ENCODE results near the gene MAFB. TPM values are rescaled to one million over a fixed set of nuclear protein-coding genes. Genes with fewer than 3 reads are reported as not detected.
A peak's percentile ranks its signal among the peaks of the same experiment; 100 is the strongest.

The MAFB gene
- total RNA-seq, 1 donor from 2014 or later, result 12.9 TPM

GRCh38 chr20:40705413-40705812 is 16.4 kb upstream of the MAFB start:
- ATAC-seq (no peak), DNase-seq (no peak)
- intact Hi-C loops (cut with micrococcal nuclease), result no loop called here

DNA sequence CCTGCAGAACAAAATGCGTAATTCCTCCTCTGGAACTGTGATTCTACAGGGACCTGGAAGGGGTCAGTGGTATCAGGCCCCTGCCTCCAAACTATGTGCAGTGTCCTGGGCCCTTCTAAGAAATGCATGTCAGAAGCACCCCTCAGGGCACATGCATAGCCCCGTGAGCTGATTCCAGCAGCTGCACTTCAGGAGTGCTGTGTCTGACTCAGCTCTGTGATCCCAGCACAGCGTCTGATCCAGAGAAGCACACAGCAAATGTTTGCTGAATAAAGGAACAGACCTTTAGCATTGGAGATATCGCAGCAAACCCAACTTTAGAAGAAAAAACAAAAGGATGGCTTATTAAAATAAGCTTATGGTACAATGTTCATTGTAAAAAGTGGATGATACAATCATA is 15.8 kb upstream of the MAFB start:
- intact Hi-C loops (cut with micrococcal nuclease), result no loop called here
- ATAC-seq, result no peak
- DNase-seq, result no peak

GRCh38 chr20:40703975-40704530 is 15.0 kb upstream of the MAFB start:
- intact Hi-C loops (cut with micrococcal nuclease), result no loop called here
- no peak for DNase-seq
- ATAC-seq, result peak; percentile 58

DNA sequence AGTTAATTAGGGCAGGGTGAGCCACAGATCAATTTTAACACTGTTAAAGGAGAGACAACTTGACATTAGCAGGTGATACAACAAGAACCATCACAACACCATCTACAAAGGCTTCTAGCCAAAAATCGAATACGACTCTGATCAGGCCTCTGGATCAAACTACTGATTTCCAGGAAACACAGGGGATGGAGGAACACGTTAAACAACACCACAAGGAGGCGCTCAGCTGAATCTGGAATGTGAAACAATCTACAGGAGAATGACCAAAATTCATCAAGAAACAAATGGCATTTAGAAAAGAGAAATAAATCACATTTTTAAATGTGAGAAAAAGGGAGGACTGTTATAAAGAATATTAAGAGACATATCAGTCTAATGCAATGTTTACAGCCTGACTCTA is 13.5 kb upstream of the MAFB start:
- no peak for ATAC-seq
- intact Hi-C loops (cut with micrococcal nuclease), result no loop called here
- no peak for DNase-seq

DNA sequence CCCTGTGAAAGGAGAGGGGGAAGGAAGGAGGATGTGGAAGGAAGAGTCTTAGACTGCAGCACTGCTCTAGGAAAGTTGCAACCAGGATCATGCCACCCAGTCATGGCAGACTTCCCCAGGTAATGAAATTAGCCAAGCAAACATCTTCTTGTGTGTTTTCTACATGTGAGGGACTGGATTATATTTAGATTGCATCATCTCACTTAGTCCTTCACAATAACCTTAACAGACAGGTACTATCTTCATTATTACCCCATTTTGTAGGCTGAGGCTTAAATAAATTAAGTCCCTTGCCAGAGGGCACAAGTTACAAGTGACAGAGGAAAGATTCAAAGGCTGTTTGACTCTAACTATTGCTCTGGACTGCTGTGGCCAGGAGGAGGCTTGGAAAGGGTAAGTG is 9.7 kb upstream of the MAFB start:
- ATAC-seq (no peak), DNase-seq (no peak)
- intact Hi-C loops (cut with micrococcal nuclease), result loop anchor here (10.0 kb wide), 1 partner anchor 814 kb away; no protein-coding TSS in a partner anchor

GRCh38 chr20:40698281-40698680 is 9.2 kb upstream of the MAFB start:
- DNase-seq (no peak), ATAC-seq (no peak)
- intact Hi-C loops (cut with micrococcal nuclease), result loop anchor here (10.0 kb wide), 1 partner anchor 813 kb away; no protein-coding TSS in a partner anchor

DNA sequence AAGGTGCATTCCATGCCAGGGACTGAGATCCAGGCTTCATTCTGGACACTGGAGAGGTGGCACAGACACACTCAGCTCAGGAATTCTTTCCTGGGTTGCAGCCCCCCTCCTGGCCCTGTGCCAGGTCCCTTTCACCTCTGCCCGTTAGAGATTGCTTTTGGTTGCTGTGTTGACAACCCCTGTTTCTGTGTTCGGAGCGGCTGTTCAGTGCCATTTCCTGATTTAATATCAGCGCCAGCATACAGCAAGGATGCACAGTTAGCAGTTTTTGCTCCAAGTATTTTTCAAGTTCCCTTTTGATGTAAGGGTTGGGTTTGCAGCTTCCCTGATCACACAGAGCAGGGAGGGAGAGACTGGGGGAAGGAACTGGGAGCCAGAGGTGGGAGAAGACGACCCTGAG is 8.5 kb upstream of the MAFB start:
- intact Hi-C loops (cut with micrococcal nuclease), result loop anchor here (10.0 kb wide), 1 partner anchor 813 kb away; no protein-coding TSS in a partner anchor
- DNase-seq (no peak), ATAC-seq (peak; percentile 52)

- no peak for DNase-seq
- no peak for ATAC-seq
- intact Hi-C loops (cut with micrococcal nuclease), result loop anchor here (10.0 kb wide), 1 partner anchor 810 kb away; no protein-coding TSS in a partner anchor
Measured at GRCh38 chr20:40695214-40695613, 6.2 kb upstream of the MAFB start.

DNA sequence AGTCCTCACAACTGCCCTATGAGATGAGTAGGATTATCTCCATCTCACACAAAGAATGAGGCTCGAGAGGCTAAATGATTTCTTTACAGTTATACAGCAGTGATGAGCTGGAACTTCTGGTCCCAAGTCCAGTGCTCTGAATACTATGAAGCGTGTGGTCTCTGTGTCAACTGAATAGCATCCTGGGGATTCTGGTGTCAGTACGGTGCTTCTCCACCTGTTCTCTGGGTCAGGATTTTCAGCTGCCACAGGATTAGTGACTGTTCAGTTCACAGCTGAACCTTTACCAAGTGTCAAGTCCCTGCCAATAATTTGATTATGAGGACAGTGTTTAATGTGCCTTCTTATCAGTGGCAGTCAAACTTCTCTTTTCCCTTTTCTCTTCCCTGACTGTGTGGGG is 5.2 kb upstream of the MAFB start:
- intact Hi-C loops (cut with micrococcal nuclease), result loop anchor here (10.0 kb wide), 1 partner anchor 809 kb away; no protein-coding TSS in a partner anchor
- no peak for DNase-seq
- ATAC-seq, result no peak

DNA sequence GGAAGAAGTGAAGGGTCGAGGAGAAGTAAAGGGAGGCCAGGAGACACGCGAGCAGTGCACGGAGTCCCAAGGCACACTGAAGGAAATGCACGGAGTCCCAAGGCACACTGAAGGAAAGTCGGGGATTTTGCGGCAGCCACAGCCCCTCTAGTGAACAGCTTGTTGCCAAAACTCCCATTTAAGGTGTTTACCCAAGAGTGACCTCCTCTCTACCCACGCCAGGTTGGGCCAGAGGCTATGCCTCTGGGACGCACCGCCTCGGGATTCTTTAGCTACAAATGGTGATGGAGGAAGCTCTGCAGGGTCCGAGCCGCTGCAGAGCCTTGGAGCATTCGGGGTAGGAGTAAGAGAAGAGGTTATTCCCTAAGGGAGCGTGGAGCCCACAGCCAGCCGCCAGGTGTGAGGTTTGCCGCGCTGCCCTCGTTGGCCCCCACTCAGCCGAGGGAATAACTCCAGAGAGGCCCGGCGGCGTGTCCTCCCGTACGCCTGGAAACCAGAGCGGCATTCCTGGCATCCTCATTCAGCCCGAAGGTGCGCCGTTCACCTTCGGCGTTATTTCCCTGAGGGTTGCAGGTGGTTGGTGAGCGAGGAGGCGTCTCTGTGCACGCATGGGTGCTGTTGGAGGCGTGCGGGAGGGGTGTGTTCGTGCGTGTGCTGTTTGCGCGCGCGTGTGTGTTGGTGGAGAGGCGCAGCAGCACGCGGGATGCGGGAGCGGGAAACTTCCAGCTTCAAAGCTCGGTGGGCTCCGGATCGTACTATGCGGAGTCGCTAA is 3.4 kb upstream of the MAFB start:
- DNase-seq (no peak), ATAC-seq (no peak)
- intact Hi-C loops (cut with micrococcal nuclease), result loop anchor here (10.0 kb wide), 1 partner anchor 808 kb away; no protein-coding TSS in a partner anchor

DNA sequence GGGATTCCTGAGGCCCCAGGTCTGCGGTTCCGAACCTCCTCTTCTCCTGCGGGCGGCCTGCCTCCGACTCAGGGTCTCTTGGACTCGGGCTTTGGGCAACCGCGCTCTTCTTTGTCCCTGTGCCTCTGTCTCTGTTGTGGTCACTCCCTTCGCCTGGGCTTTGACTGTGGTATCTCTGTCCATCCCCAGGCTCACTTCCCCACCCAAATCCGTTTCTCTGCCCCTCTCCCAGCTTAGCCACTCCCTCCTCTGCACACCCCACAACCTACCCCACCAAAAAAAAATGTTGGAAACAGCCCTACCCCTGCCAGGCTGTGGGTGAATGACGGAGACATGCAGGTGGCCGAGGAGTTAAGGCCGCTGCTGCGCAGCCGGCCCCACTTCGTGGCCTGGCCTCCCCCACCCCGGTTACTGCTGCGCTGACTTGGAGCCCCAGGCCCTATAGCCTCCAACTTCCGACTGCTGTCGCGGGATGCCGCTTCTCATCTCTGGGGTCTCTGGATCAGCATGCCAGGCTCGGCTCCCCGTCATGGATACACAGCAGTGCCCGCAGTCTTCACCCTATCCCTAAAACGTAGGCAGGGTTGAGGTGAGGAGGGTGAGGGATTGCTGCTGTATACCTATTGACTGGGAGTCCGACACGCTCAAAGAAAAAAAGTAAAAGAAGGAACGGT is 2.7 kb upstream of the MAFB start:
- ATAC-seq, result no peak
- intact Hi-C loops (cut with micrococcal nuclease), result loop anchor here (10.0 kb wide), 1 partner anchor 807 kb away; no protein-coding TSS in a partner anchor
- DNase-seq, result no peak

- no peak for DNase-seq
- intact Hi-C loops (cut with micrococcal nuclease), result loop anchor here (10.0 kb wide), 1 partner anchor 806 kb away; no protein-coding TSS in a partner anchor
Measured at GRCh38 chr20:40690836-40691565, 2.0 kb upstream of the MAFB start.

GRCh38 chr20:40689943-40690835 is 1.2 kb upstream of the MAFB start:
- intact Hi-C loops (cut with micrococcal nuclease), result loop anchor here (10.0 kb wide), 1 partner anchor 805 kb away; no protein-coding TSS in a partner anchor
- peak; percentile 61 for ATAC-seq

More at GRCh38 chr20:40690836-40691565, 2.0 kb upstream of the MAFB start:
- no peak for ATAC-seq

DNA sequence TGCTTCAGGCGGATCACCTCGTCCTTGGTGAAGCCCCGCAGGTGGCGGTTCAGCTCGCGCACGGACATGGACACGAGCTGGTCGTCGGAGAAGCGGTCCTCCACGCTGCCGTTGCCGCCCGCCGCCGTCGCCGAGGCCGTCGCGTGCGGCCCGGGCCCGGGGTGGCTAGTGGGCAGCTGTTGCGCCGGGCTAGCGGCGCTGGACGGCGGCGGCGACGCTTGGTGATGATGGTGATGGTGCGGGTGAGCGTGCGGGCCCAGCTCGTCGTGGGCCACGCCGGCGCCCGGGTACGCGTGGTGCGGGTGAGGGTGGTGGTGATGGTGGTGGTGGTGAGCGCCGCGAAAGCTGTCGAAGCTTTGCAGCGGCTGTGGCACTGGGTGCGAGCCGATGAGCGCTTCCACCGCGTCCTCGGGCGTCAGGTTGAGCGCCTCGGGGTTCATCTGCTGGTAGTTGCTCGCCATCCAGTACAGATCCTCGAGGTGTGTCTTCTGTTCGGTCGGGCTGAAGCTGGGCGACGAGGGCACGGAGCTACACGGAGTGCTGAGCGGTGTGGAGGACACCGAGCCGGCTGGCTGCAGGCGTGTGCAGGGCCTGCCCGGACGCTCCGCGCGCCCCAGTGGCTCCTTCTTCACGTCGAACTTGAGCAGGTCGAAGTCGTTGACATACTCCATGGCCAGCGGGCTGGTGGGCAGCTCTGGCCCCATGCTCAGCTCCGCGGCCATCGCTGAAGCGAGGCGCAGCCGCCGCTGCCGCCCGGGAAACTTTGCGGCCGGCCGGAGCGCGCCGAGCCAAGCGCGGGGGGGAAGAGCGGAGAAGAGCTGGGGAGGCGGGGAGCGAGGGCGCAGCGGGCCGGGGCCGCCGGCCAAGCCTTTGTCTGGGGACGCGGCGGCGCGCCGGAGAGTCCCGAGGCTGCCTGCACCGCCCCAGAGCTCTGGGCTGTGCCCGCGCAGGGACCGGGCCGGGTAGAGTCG is 622 bp downstream of the MAFB start:
- ATAC-seq (peak; percentile 9), DNase-seq (no peak)
- intact Hi-C loops (cut with micrococcal nuclease), result no loop called here

More at GRCh38 chr20:40689943-40690835, 1.2 kb upstream of the MAFB start:
- DNase-seq, result peak; percentile 96

DNA sequence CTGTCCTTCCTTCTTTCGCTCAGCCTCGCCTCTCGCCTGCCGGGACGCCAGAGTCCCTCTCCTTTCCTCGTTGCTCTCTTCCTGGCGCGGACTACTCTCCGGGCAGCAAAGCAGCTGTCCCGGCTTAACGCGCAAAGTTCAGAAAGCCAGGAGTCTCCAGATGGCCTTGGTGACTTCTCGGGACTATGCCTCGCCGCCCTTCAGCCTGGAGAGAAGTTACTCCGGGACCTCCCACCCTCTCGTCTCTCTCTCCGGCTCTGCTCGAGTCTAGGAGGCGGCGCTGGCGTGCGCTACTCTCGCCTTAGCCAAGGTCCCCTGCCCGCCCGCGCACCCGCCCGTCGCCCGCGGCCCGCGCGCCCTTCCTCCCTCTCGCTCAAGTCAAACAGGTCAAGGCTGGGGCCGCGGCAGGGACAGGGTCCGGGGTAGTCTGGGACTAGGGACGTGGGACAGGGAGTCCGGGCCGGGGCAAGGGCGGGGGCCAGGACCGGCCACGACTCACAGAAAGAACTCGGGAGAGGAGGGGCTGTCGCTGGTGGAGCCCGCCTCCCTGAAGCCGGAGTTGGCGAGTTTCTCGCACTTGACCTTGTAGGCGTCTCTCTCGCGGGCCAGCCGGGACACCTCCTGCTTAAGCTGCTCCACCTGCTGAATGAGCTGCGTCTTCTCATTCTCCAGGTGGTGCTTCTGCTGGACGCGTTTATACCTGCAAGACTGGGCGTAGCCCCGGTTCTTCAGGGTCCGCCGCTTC is 1.5 kb downstream of the MAFB start:
- peak; percentile 86 for DNase-seq
- intact Hi-C loops (cut with micrococcal nuclease), result no loop called here
- peak; percentile 22 for ATAC-seq

DNA sequence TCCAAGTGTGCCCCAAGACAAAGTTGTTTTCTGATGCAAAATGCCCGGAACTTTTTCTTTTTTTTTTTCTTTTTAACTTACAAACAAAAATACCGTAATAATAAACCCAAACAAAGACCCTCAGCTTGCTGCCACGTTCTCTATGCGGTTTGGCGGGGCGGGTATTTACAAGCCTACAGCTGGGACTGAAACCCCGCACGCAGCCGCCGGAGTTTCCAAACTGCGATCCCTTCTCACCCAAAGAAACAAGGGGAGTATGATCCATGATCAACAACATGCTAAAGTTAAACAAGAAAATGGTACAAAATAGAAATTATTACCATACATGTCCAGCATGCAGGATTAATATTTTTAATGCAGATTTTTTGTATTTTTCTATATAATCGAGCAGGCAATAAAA is 2.1 kb downstream of the MAFB start:
- DNase-seq (no peak), ATAC-seq (no peak)
- intact Hi-C loops (cut with micrococcal nuclease), result no loop called here
